Measurements from ENCODE around the gene NUMB.
"Not testable (repeated sequence)": the region's sequence is repeated elsewhere in the genome, so short reads cannot be mapped to it uniquely, and the experiment has no call there.

GRCh38 chr14:73406248-73406647, 52.1 kb downstream of the NUMB start:
- not testable (repeated sequence) for TF ChIP-seq EZH2 (IDR thresholded peaks at IDR 0.05; ENCODE audit: low read length, unreplicated experiment); CTCF (conservative IDR thresholded peaks at IDR 0.05; ENCODE audit: low read depth, low read length); EZH2phosphoT487 (IDR thresholded peaks at IDR 0.05; ENCODE audit: borderline replicate concordance, low read length)
